Hematopoietic multipotent progenitor cell treated with erythropoietin and hydrocortisone succinate and interleukin-3 and kit ligand, for 15 days (in vitro differentiated cells): ENCODE measurements around the gene ADSS2.

Experiments used
- DNase-seq: peaks from one replicate; pipeline ENCODE4 v3.0.0-alpha.2; 2015; ENCODE audit warnings: low spot score

The ADSS2 gene

DNA sequence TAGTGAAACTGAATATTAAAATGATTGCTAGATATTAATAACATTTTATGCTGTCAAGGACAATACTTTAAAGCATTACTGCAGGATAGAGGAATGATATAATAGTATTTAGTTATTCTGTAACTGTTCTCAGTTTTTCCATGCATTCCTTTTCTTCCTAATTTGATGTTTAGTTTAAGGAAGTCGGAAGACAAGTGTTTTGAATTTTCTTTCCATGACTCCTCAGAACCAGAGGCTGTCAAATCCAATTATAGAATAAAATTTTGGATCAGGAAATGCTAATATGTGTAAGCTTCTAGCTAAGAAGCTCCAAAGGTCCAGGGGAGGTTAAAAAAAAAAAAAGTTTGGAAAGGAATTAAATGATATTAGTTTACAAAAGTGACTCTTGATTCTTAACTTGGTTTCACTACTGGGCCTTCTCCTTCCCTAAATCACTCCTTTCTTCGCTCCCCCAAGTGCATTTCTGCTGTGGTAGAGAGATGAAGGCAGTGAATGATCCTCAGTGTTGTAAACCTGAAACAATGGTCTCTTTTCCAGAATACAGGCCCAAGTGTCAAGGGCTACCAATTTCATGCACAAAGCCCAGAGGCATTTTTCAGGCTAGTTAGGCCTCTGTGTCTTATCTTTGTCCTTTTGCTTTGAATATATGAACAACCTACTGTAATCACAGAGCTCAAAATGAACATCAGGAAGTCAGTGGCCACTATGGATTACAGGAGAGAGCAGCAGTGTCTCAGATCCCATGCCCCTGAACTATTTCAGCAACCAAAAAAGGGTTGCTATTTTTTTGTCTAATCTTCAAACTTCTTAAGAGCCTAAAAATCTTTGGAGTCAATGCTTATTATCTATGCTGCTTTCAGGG lies 6.2 kb downstream of the ADSS2 start:
- no peak for DNase-seq

DNA sequence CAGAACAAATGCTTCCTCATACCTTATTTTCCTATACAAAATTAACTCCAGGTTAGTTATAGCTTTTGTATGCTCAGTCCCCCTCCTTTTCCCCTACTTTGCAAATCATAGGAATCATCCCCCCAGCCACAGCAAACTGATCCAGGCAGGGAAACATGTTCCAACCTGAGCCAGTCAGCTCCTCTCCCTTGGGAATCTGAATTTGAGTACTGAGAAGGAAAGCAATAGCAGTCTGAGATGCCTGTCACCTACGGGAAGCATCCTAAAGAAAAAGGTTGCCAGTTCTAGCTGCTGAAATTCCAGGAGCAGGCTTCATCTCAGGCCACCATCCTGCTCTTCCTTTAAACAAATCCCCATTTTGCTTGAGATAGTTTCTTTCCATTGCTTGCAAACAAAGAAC lies 6.9 kb downstream of the ADSS2 start:
- DNase-seq = no peak

DNA sequence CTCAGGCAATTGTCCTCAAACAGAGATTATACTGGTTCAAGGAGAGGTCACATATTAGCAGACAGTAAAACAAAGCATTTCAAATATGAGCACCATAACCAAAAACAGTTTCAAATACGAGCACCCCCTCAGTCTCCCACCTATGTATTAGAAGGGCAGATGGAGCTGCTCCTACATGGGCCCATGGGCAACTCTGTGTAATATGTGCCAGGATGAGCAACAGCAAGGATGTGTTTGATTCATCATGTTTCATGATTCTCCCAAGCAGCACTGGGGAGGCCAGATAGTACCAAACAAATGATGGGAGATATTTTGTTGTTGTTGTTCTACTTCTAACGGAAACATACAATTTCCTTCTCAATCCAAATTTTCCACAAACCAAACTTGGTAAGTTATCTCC lies 8.9 kb downstream of the ADSS2 start:
- DNase-seq = no peak

DNA sequence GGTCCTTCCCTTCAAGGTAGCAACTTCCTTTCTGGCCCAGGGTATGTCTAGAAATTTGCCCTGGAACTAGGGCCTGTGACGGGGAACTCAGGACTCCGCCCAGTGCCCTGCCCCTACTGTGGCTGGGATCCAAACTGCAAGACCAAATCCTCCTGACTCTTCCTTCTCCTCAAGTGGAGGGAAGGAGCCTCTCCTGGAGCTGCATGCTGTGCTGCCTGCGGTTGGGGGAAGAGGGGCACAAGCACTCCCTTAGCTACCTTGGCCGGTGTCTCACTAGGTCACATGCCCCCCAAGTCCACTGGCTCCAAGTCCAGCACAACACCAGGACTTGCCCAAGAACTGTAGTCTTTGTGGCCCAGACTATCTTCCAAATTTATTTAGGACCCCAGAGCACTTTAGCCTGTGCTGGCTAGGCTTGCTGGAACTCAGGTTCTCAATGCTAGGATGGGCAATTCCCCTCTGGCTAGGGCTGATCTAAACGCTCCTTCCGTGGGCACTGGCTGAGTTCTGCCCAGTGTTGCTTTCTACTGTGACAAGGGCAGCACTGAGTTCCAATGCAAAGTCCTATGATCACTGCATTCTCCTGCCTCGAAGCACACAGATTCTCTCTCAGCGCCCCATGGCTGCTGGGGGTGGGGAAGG lies 12.2 kb downstream of the ADSS2 start:
- DNase-seq = peak; percentile 57

DNA sequence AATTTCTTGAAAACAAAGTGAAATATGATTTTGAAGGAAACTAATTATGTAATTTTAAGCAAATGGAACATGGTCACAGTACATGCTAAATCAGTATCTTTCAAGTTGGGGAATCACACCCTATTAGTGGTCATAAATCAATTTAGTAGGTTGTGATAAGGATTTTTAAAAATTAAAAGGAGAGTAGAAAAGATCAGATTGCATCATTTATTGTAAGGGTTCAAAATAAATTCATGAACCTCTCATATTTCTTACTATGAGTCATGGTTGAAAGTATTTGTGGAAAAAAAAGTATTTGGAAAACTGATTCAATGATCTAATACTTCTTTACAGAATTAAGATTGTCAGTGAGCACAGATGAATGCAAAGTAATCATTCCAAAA lies 14.6 kb downstream of the ADSS2 start:
- no peak for DNase-seq

DNA sequence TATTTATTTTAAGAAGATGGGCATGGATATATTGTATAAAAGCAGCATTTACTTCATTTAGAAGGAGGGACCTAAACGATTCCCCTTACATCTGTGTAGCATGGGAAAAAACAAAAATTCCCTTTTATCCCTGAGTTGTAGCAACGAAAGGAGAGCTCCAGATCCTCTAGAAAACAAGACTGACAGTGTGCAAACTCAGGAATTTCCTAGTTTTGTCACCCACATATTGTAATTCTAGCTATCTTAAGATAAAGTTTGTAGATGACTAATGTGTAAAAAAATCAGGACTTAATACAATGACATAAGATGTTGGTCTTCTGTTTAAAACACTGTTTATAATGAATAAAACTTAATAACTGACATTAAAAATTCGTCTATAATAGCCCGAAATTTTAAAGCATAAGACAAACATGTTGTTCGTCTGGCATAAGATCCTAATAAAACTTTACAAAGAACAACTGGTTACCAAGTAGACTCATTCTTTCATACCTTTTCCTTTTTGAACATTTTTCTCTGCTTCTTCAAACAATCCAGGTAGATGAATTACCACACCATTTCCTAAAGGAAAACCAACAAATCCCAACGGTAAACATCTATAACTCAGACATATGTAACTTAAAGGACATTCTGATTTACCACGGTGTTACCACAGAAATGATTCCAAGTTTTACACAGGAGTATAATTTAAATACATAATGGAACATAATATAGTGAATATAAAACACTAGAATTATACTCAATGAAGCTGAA lies 15.2 kb downstream of the ADSS2 start:
- no peak for DNase-seq

DNA sequence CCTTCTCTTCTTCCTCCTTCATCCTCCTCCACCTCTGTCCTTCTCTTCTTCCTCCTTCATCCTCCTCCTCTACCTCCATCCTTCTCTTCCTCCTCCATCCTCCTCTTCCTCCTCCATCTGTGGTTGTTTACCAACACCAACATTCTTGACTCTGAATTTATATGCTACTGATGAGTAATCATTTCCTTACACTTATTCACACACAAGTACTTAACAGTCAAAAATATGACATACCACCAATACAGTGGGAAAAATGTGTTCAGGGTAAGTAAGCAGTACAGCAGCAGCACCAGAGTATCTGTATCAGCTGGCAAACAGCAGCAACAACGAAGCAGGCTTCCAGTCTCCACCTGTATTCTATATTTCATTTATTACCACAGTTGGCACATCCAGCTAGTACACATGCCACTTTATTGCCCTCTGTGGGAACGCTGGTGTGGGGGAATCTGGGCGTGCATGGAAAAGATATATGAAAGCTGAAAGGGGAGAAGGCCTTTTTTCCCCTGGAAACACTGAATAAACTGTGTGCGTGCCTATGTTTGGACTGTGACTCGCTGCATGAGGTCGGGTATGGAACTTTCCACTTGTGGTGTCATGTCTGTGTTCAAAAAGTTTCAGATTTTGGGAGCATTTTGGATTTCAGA lies 16.0 kb downstream of the ADSS2 start:
- no peak for DNase-seq

DNA sequence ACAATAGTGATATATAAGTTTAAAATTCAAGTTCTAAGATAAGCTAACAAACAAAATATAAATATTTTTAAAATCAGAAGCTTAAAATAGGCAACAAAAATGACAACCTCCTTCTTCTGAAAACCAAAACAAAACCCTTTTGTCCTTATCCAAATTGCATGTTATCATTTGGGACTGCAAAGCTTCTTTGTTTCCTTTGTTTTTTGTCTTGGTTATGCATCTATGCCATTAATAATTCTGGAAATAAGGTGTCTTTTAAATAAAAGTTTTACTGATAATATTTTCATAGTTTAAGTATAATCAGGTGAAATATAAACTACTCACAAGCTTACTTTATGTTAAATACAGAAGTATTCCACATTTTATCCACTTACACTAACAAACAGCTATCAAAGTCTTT lies 20.5 kb downstream of the ADSS2 start:
- no peak for DNase-seq

DNA sequence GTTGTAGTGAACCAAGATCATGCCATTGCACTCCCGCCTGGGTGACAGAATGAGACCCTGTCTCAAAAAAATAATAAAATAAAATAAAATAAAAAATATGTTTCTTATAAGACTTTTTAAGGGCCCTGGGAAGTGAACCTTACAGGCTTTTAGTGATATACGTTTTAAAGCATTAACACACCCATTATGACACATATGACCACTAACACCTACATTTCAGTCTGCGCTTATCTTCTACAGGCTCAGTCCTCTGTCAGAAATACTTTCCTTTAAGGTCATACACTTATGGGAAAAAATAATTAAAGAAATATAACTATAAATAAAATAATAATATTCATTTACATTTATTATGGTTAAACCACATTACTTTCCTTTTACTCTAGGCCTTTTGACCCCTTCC lies 21.9 kb downstream of the ADSS2 start:
- DNase-seq = no peak

DNA sequence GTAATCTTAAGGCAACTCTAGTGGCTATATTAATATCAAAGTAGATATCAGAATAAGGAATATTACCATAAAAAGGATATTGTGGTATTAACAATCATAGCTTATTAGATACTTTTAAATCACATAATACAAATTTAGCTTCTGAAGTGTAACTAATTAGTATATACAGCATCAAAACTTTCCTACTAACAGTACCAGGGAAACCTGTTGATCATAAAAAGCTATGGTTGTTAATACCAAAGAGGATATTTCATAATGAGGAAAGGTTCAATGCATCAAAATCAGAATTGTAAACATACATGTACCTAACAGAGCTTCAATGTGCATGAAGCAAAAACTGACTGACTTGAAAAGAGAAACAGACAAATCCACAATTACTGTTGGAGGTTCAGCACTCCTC lies 24.1 kb downstream of the ADSS2 start:
- DNase-seq = no peak

DNA sequence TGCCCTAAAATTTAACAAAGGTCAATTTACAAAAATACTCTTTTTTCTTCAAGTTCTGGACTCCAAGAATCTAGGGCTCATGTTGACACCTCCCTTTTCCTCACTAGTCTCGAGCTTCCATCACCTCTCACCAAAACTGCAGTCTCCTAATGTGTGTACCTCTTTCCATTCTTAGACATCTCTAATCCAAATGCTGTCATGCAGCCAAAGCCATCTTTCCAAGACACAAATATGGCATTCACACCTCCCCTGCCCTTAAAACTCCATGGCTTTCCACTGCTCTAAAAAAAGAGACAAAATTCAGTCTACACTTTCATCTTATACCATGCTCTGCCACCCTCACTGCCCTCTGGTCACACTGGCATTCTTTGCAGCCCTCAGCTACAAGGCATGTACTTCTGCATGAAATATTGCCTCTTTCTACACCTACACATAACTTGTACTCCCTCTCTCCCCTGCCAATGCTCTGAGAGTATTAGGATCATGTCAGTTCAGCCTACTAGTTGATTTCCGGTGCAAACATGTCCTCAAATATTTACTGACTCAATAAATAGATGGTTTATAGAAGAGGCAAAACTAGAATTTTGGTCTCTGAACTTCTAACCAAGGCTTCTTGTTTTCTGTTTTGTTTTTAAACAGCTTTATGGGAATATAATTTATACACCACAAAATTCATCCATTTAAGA lies 26.9 kb downstream of the ADSS2 start:
- no peak for DNase-seq

DNA sequence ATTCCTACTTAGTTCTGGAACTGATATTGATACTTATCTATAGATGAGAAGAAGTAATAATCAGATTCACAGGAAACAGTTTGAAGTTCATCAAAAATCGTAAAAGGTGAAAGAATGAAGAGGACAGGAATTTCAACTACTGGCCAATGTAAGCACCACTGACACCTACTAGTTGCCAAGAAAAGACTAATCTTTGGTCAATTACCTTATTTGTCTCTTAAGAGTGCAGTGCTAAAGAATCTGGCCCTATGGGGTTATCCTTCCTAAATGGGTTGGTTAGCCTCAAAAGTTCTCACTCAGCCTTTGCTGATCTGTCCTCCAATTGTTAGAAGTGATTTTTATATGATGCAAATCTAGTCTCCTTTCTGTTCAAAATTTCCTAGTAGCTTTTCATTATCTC lies 29.5 kb downstream of the ADSS2 start:
- no peak for DNase-seq

DNA sequence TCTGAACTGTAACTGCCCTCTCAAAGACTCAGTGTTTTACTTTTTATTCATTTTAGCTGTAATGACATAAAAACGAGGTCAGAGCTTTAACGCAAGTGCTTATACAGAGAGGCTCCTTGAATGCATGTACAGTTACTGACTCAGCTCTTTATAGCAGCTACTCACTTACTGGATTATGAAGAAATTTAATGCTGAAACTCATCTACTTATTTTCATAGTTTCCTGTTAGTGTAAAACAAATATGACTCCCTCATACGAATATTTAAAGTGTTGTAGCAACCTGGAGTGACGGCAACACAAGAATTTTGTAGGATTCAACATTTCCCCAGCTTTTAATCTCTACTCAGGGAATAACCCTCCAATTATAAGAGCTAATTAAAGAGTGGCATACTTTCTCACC lies 32.7 kb downstream of the ADSS2 start:
- no peak for DNase-seq

DNA sequence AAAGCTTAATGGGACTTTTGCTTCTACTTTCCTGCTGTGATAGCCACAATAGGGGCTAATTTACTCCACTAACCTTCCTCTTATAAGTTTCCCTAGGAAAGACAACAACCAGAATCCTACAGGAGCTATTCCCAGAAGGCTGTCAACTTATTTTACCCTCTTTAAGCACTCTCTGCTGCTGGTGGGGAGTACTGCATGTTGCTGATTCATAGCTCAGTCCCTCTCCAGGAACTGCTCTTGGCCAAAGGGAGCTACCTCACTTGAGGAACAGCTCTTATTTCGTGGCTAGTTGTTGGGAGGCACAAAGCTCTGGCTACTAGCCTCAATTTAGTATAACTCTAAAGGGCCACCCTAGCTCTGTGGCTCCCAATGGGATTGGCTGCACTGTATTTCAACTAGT lies 37.2 kb downstream of the ADSS2 start:
- no peak for DNase-seq

DNA sequence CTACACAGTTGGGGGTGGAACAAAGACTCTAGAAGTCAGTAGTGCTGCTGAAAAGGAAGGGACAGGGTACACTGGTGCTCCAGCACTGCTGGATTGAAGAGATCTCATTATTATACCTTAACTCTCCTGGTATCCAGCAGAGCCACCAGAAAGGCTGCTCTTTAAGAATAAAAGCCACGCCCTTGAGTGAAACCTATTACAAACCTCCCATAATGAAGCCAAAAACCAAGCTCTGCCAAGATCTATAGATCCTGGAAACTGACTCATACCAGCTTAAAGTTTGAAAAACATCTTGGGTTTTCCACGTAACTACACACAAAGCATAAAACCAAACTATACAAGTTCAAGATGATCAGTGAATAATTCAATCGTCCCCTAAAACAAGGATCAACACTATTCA lies 38.0 kb downstream of the ADSS2 start:
- DNase-seq = no peak

DNA sequence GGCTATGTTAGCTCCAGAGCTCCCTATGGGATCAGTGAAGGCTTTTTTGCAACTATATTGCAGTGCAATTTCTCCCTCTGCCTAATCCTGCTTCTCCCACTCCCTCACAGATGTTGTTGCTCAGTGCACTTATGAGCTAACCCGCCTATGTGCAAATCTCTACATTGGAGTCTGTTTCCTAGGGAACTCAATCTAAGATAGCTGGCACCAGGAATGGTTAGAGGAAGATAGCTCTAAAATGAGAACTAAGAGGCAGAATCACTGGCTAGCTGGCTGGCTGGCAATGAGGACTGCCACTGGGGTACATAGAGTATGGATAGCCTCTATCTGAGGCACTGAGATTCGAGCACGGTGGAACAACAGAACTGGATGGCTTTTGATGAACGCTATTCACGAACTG lies 39.5 kb downstream of the ADSS2 start:
- no peak for DNase-seq

DNA sequence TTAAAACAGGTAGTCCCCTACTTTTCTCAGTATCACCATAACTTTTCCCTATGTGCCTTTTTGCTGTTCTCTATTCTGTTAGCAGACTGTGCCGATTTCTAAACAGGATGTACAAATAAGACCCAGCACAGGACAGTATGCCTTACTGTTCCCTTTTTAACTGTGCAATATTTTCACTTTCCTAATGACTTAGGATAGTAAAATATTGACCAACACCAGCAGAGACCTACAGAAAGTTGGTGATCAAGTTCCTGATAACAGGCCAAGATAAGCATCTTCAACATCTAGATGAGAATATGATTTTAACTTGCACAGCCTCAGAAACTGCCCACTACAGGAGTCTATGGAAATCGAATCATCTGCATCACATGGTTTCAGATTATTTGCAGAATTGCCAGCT lies 42.0 kb downstream of the ADSS2 start:
- no peak for DNase-seq

DNA sequence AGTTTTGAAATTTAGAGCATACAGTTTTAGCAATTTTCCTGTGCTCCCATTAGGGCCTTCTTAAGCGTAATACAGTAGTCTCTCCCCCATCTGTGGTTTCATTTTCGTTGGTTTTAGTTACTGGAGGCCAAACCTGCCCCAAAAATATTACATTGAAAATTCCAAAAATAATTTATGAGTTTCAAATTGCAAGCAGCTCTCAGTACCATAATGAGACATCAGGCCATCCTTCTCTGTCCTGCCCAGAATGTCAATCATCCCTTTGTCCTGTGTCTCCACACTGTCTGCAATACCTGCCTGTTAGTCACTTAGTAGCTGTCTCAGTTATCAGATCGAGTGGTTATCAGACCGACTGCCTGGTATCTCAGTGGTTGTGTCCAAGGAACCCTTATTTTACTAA lies 45.4 kb downstream of the ADSS2 start:
- no peak for DNase-seq

DNA sequence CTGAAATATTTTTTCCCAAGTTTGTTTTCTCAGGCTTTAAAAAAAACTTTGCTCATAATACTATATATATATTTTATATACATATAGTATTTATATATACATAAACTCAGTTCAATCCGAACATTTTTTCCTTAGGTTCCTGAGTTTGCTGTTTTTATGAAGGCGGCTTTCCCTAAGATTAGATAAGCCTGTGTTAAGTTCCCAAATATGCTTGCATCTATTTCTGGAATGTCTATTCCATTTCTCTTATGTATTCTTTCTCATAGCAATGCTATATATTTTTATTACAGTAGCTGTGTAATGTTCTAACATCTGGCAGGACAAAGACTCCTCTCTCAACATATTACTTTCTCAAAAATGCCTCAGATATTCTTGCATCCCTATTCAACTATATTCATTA lies 45.9 kb downstream of the ADSS2 start:
- no peak for DNase-seq

DNA sequence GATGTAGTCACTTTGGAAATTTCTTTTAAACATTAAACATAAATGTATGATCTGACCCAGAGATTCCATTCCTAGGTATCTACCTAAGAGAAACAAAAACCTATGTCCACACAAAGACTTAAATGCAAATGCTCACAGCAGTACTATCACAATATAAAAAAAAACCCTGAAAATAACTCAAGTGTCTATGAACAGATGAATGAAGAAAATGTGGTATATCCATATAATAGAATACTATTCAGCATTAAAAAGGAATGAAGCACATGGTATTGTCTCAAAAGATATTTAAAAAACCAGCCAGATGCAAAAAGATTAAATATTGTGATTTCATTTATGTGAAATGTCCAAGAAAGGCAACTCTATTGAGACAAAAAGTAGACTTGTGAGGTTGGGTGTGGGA lies 48.3 kb downstream of the ADSS2 start:
- no peak for DNase-seq

DNA sequence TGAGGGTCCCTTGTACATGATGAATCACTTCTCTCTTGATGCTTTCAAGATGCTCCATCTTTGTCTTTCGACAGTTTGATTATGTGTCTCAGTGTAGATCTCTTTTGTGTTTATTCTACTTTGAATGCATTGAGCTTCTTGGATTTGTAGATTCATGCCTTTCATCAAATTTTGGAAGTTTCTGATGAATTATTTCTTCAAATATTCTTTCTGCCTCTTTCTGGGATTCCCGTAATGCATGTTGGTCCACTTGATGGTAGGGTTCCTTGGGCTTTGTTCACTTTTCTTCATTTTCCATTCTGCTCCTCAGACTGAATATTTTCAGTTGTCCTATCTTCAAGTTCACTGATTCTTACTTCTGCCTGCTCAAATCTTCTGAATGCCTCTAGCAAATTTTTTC lies 50.7 kb downstream of the ADSS2 start:
- no peak for DNase-seq

DNA sequence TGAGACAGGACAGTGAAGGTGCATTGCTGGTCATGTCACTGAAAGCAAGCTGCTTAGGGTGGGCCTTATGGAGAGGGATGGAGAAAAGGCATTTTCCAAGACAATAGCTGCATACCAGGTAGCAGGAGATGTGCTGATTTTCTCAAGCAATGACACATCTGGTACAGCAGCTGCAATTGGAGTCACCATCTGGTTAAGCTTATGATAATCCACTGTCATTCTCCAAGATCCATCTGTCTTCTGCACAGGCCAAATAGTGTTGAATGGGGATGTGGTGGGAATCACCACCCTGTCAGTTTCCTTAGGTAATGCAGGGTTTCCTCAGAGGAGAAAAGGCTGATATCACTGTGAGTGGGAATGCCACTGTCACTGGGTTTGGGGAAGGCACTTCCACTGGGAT lies 54.6 kb downstream of the ADSS2 start:
- DNase-seq = no peak
